GM23338 (cell line): ENCODE measurements around the gene PREB. TPM values are rescaled to one million over a fixed set of nuclear protein-coding genes. Genes with fewer than 3 reads are reported as not detected.

ENCODE experiments used
- ATAC-seq: fragments of 200-7000 bp; cut with Tn5 transposase; 3 replicates; pipeline ENCODE4 v1.9.1; 2020
- DNase-seq: peaks from one replicate; pipeline ENCODE4 v3.0.0-alpha.2; 2015; ENCODE audit warnings: low spot score
- H2AFZ ChIP-seq: fragments of 200-600 bp; sonication (generic); 2 replicates; pipeline ENCODE4 v1.8.0; 2016; ENCODE audit warnings: antibody characterized with exemption, mild to moderate bottlenecking, moderate library complexity
- H3F3A ChIP-seq: fragments of 200-600 bp; sonication (generic); replicated peaks from 2 replicates; pipeline ENCODE4 v1.8.0; 2017; ENCODE audit warnings: antibody characterized with exemption, mixed run types, low read depth
- H3K27ac ChIP-seq: fragments of 200-600 bp; sonication (generic); 2 replicates; pipeline ENCODE4 v1.6.1; 2016; ENCODE audit warnings: low read depth
- H3K27me3 ChIP-seq: fragments of 200-600 bp; sonication (generic); 2 replicates; pipeline ENCODE4 v1.8.0; 2016; ENCODE audit warnings: mild to moderate bottlenecking, mixed run types, moderate library complexity; ENCODE audit not compliant: insufficient read depth
- H3K36me3 ChIP-seq: fragments of 200-600 bp; sonication (generic); 2 replicates; pipeline ENCODE4 v1.8.0; 2016; ENCODE audit warnings: mild to moderate bottlenecking; ENCODE audit not compliant: insufficient read depth
- H3K4me1 ChIP-seq: fragments of 200-600 bp; sonication (generic); 2 replicates; pipeline ENCODE4 v1.8.0; 2016; ENCODE audit warnings: mild to moderate bottlenecking, moderate library complexity; ENCODE audit not compliant: insufficient read depth
- H3K4me2 ChIP-seq: fragments of 200-600 bp; sonication (generic); 2 replicates; pipeline ENCODE4 v1.7.1; 2017; ENCODE audit warnings: mixed run types
- H3K4me3 ChIP-seq: fragments of 200-600 bp; sonication (generic); 2 replicates; pipeline ENCODE4 v1.6.1; 2016; ENCODE audit warnings: mixed run types
- H3K79me2 ChIP-seq: fragments of 200-600 bp; sonication (generic); replicated peaks from 2 replicates; pipeline ENCODE4 v1.8.0; 2017; ENCODE audit warnings: mild to moderate bottlenecking; ENCODE audit not compliant: insufficient read depth
- H3K9me2 ChIP-seq: fragments of 200-600 bp; sonication (generic); 2 replicates; pipeline ENCODE4 v1.8.0; 2017; ENCODE audit not compliant: insufficient read depth
- H4K20me1 ChIP-seq: fragments of 200-600 bp; sonication (generic); replicated peaks from 2 replicates; pipeline ENCODE4 v1.8.0; 2017; ENCODE audit warnings: mild to moderate bottlenecking; ENCODE audit not compliant: insufficient read depth
- H3K27ac Mint-ChIP-seq: 2 replicates; pipeline ENCODE4 v1.8.0; 2020; ENCODE audit warnings: inconsistent platforms, mild to moderate bottlenecking, moderate library complexity, mixed read lengths
- H3K27me3 Mint-ChIP-seq: 3 replicates; pipeline ENCODE4 v1.8.0; 2022; ENCODE audit warnings: low read depth, mild to moderate bottlenecking, moderate library complexity, mixed read lengths, inconsistent platforms; ENCODE audit not compliant: insufficient read depth, poor library complexity
- H3K36me3 Mint-ChIP-seq: 3 replicates; pipeline ENCODE4 v1.8.0; 2021; ENCODE audit warnings: low read depth, mild to moderate bottlenecking, inconsistent platforms, moderate library complexity, mixed read lengths
- H3K4me1 Mint-ChIP-seq: 3 replicates; pipeline ENCODE4 v1.8.0; 2020; ENCODE audit warnings: mild to moderate bottlenecking, inconsistent platforms, mixed read lengths
- H3K4me3 Mint-ChIP-seq: 3 replicates; pipeline ENCODE4 v1.8.0; 2021; ENCODE audit warnings: moderate library complexity, mild to moderate bottlenecking, inconsistent platforms, mixed read lengths
- H3K9me3 Mint-ChIP-seq: 3 replicates; pipeline ENCODE4 v1.8.0; 2020; ENCODE audit warnings: moderate library complexity, mild to moderate bottlenecking, inconsistent platforms, mixed read lengths
- CREB1 ChIP-seq: fragments of 250-450 bp; sonication (Bioruptor Pico); IDR thresholded peaks from 2 replicates; pipeline ENCODE4 v1.5.0; 2020; ENCODE audit warnings: low read depth, mild to moderate bottlenecking, moderate library complexity
- CTCF ChIP-seq, 2 experiments: fragments of 200-600 bp in 1 of 2; sonication (generic) in 1 of 2; conservative IDR thresholded peaks; 2 replicates each; pipeline versions ENCODE4 v1.5.1 to v1.6.1; 2016 to 2017; ENCODE audit warnings: antibody characterized with exemption in 2 of 2, low read depth in 2 of 2, mild to moderate bottlenecking in 2 of 2, moderate library complexity in 1 of 2
- ETS1 ChIP-seq: IDR thresholded peaks from 2 replicates; pipeline ENCODE4 v1.6.1; 2016; ENCODE audit warnings: antibody characterized with exemption
- EZH2 ChIP-seq: fragments of 200-600 bp; sonication (generic); IDR thresholded peaks from one replicate; pipeline ENCODE4 v1.8.0; 2017; ENCODE audit warnings: antibody characterized with exemption, mild to moderate bottlenecking, low read depth; ENCODE audit not compliant: unreplicated experiment
- EZH2phosphoT487 ChIP-seq: fragments of 200-600 bp; sonication (generic); IDR thresholded peaks from one replicate; pipeline ENCODE4 v1.8.1; 2018; ENCODE audit warnings: antibody characterized with exemption; ENCODE audit not compliant: unreplicated experiment
- JUNB ChIP-seq: IDR thresholded peaks from one replicate; pipeline ENCODE4 v1.6.1; 2016; ENCODE audit warnings: antibody characterized with exemption; ENCODE audit not compliant: unreplicated experiment
- NANOG ChIP-seq: IDR thresholded peaks from 2 replicates; pipeline ENCODE4 v1.6.1; 2016; ENCODE audit warnings: antibody characterized with exemption, borderline replicate concordance
- POLR2AphosphoS5 ChIP-seq: IDR thresholded peaks from 2 replicates; pipeline ENCODE4 v1.6.1; 2016; ENCODE audit warnings: antibody characterized with exemption, low read depth
- REST ChIP-seq: IDR thresholded peaks from one replicate; pipeline ENCODE4 v1.6.1; 2018; ENCODE audit warnings: antibody characterized with exemption; ENCODE audit not compliant: unreplicated experiment
- STAT1 ChIP-seq: IDR thresholded peaks from one replicate; pipeline ENCODE4 v1.6.1; 2016; ENCODE audit warnings: antibody characterized with exemption; ENCODE audit not compliant: unreplicated experiment
- ZNF114 ChIP-seq: fragments of 250-450 bp; sonication (Bioruptor Pico); IDR thresholded peaks from 2 replicates; pipeline ENCODE4 v1.5.0; 2020; ENCODE audit warnings: mild to moderate bottlenecking, moderate library complexity
- ZNF331 ChIP-seq: fragments of 250-450 bp; sonication (Bioruptor Pico); IDR thresholded peaks from 2 replicates; pipeline ENCODE4 v1.5.0; 2020; ENCODE audit warnings: low read depth, mild to moderate bottlenecking, moderate library complexity
- ZNF462 ChIP-seq: fragments of 250-450 bp; sonication (Bioruptor Pico); IDR thresholded peaks from 2 replicates; pipeline ENCODE4 v1.5.0; 2020; ENCODE audit warnings: mild to moderate bottlenecking, moderate library complexity
- polyA plus RNA-seq: library from polyadenylated mRNA; unstranded; fragments of >200 nt; fragmentation: Nextera tagmentation; extraction: Ambion mirVana; gene quantifications from 2 replicates; pipeline ENCODE4 v1.2.1, GENCODE V29; 2016
- total RNA-seq: library from RNA; depleted of rRNA; stranded (reverse); fragments of >200 nt; shearing (Covaris generic); gene quantifications from 2 replicates; pipeline ENCODE4 v1.2.3, GENCODE V29; 2014

Gene PREB
- total and polyA plus RNA-seq, 2 experiments from 2014 or later, result 41.2 to 79.7 TPM

- Histone ChIP-seq H4K20me1 (peaks cover 10% of the 10 kb centered on the region; the same call in 1 of the 2 replicates), H3K36me3 (no peaks in the 10 kb centered on the region), H3F3A (no peaks in the 10 kb centered on the region; the same call in 1 of the 2 replicates), H2AFZ (peak overlapping the region; percentile 97; the same call in 1 of the 2 replicates), H3K4me3 (no peak overlapping the region), H3K79me2 (peaks cover 11% of the 10 kb centered on the region), H3K27ac (no peak overlapping the region), H3K9me2 (no peaks in the 10 kb centered on the region), H3K27me3 (no peaks in the 10 kb centered on the region), H3K4me1 (peaks cover 6% of the 10 kb centered on the region; the same call in 1 of the 2 replicates), H3K4me2 (no peak overlapping the region)
- ATAC-seq (no peak), DNase-seq (no peak)
- H3K36me3 Mint-ChIP-seq, result peaks cover 23% of the 10 kb centered on the region; the same call in 2 of the 3 replicates
- no peaks in the 10 kb centered on the region for H3K9me3 Mint-ChIP-seq
- no peak overlapping the region; the same call in 1 of the 2 replicates for H3K27ac Mint-ChIP-seq
- H3K4me1 Mint-ChIP-seq, result peaks cover 10% of the 10 kb centered on the region; the same call in 2 of the 3 replicates
- peaks cover 10% of the 10 kb centered on the region for H3K27me3 Mint-ChIP-seq
- peak overlapping the region; percentile 89 for H3K4me3 Mint-ChIP-seq
- no peak for TF ChIP-seq REST
- no peak for TF ChIP-seq STAT1
- no peak for TF ChIP-seq POLR2AphosphoS5
- no peak for TF ChIP-seq ZNF462
- TF ChIP-seq NANOG, result no peak
- TF ChIP-seq CTCF (conservative IDR thresholded peaks at IDR 0.05; ENCODE audit: low read depth in 2 of 2), result no peak
- no peak for TF ChIP-seq CREB1 (CRISPR knock-in tag)
- no peak for TF ChIP-seq JUNB
- no peak for TF ChIP-seq EZH2
- no peak for TF ChIP-seq ZNF331 (CRISPR knock-in tag)
- TF ChIP-seq ZNF114 (CRISPR knock-in tag), result no peak
- no peak for TF ChIP-seq ETS1
- no peak for TF ChIP-seq EZH2phosphoT487
These were observed 1.1 kb upstream of the PREB start for GRCh38 chr2:27135478-27135955.
